IPS DF 6.9 (cell line): Measurements from ENCODE around the gene GALNT4.

ENCODE experiments used
- DNase-seq: peaks from one replicate; pipeline ENCODE4 v3.0.0-alpha.2; 2013; ENCODE audit warnings: low read depth, low spot score
- H3K27ac ChIP-seq: one replicate; pipeline ENCODE4 v1.5.1; 2013; ENCODE audit warnings: low read length, control low read depth
- H3K27me3 ChIP-seq: 2 replicates; pipeline ENCODE4 v1.6.1; 2013; ENCODE audit warnings: mild to moderate bottlenecking, low read length; ENCODE audit not compliant: control insufficient read depth, insufficient read depth
- H3K36me3 ChIP-seq: 2 replicates; pipeline ENCODE4 v1.6.1; 2013; ENCODE audit warnings: low read length; ENCODE audit not compliant: control insufficient read depth, insufficient read depth
- H3K4me1 ChIP-seq: 2 replicates; pipeline ENCODE4 v1.6.1; 2013; ENCODE audit warnings: low read length; ENCODE audit not compliant: control insufficient read depth, insufficient read depth
- H3K4me3 ChIP-seq: 2 replicates; pipeline ENCODE4 v1.5.1; 2013; ENCODE audit warnings: mild to moderate bottlenecking, low read length
- H3K9me3 ChIP-seq: 2 replicates; pipeline ENCODE4 v1.6.1; 2013; ENCODE audit warnings: low read length, inconsistent platforms; ENCODE audit not compliant: control insufficient read depth, insufficient read depth
- WGBS: extraction: QIAGEN DNeasy Blood & Tissue Kit; methylation state at CpG from one replicate; pipeline ENCODE4 v1.1.7; 2013; ENCODE audit warnings: mixed read lengths, missing lambda C conversion rate; ENCODE audit not compliant: insufficient read length, insufficient coverage; 5-methylcytosine and 5-hydroxymethylcytosine counted together

Gene GALNT4

GRCh38 chr12:89476232-89476631 lies 48.4 kb downstream of the GALNT4 start:
- Histone ChIP-seq H3K27me3 (no peaks in the 10 kb centered on the region), H3K4me1 (no peaks in the 10 kb centered on the region), H3K4me3 (no peak overlapping the region), H3K27ac (no peak overlapping the region), H3K36me3 (no peaks in the 10 kb centered on the region), H3K9me3 (no peaks in the 10 kb centered on the region)
- DNase-seq, result no peak
- WGBS, result no CpG with 5 or more reads among the region's 3 CpGs

GRCh38 chr12:89475203-89475990 lies 49.2 kb downstream of the GALNT4 start:
- WGBS, result no CpG with 5 or more reads among the region's 6 CpGs
- H3K27ac ChIP-seq, result no peak overlapping the region
- DNase-seq, result no peak

GRCh38 chr12:89474615-89475014 lies 50.0 kb downstream of the GALNT4 start:
- no peak overlapping the region for H3K27ac ChIP-seq
- no peaks in the 10 kb centered on the region for H3K9me3 ChIP-seq
- no peaks in the 10 kb centered on the region for H3K27me3 ChIP-seq
- H3K4me1 ChIP-seq, result no peaks in the 10 kb centered on the region
- no peak for DNase-seq
- no peaks in the 10 kb centered on the region for H3K36me3 ChIP-seq
- H3K4me3 ChIP-seq, result no peak overlapping the region
- WGBS, result no CpG with 5 or more reads among the region's 1 CpG

More at GRCh38 chr12:89475203-89475990, 49.2 kb downstream of the GALNT4 start:
- Histone ChIP-seq H3K4me1 (no peaks in the 10 kb centered on the region), H3K27me3 (no peaks in the 10 kb centered on the region), H3K9me3 (no peaks in the 10 kb centered on the region), H3K36me3 (no peaks in the 10 kb centered on the region), H3K4me3 (no peak overlapping the region)
